GM23338 (cell line): ENCODE data around the gene PKNOX2. TPM values are rescaled to one million over a fixed set of nuclear protein-coding genes. Genes with fewer than 3 reads are reported as not detected.

ENCODE experiments used
- ATAC-seq: fragments of 200-7000 bp; cut with Tn5 transposase; 3 replicates; pipeline ENCODE4 v1.9.1; 2020
- DNase-seq: peaks from one replicate; pipeline ENCODE4 v3.0.0-alpha.2; 2015; ENCODE audit warnings: low spot score
- H2AFZ ChIP-seq: fragments of 200-600 bp; sonication (generic); 2 replicates; pipeline ENCODE4 v1.8.0; 2016; ENCODE audit warnings: antibody characterized with exemption, mild to moderate bottlenecking, moderate library complexity
- H3F3A ChIP-seq: fragments of 200-600 bp; sonication (generic); replicated peaks from 2 replicates; pipeline ENCODE4 v1.8.0; 2017; ENCODE audit warnings: antibody characterized with exemption, mixed run types, low read depth
- H3K27ac ChIP-seq: fragments of 200-600 bp; sonication (generic); 2 replicates; pipeline ENCODE4 v1.6.1; 2016; ENCODE audit warnings: low read depth
- H3K27me3 ChIP-seq: fragments of 200-600 bp; sonication (generic); 2 replicates; pipeline ENCODE4 v1.8.0; 2016; ENCODE audit warnings: mild to moderate bottlenecking, mixed run types, moderate library complexity; ENCODE audit not compliant: insufficient read depth
- H3K36me3 ChIP-seq: fragments of 200-600 bp; sonication (generic); 2 replicates; pipeline ENCODE4 v1.8.0; 2016; ENCODE audit warnings: mild to moderate bottlenecking; ENCODE audit not compliant: insufficient read depth
- H3K4me1 ChIP-seq: fragments of 200-600 bp; sonication (generic); 2 replicates; pipeline ENCODE4 v1.8.0; 2016; ENCODE audit warnings: mild to moderate bottlenecking, moderate library complexity; ENCODE audit not compliant: insufficient read depth
- H3K4me2 ChIP-seq: fragments of 200-600 bp; sonication (generic); 2 replicates; pipeline ENCODE4 v1.7.1; 2017; ENCODE audit warnings: mixed run types
- H3K4me3 ChIP-seq: fragments of 200-600 bp; sonication (generic); 2 replicates; pipeline ENCODE4 v1.6.1; 2016; ENCODE audit warnings: mixed run types
- H3K79me2 ChIP-seq: fragments of 200-600 bp; sonication (generic); replicated peaks from 2 replicates; pipeline ENCODE4 v1.8.0; 2017; ENCODE audit warnings: mild to moderate bottlenecking; ENCODE audit not compliant: insufficient read depth
- H3K9me2 ChIP-seq: fragments of 200-600 bp; sonication (generic); 2 replicates; pipeline ENCODE4 v1.8.0; 2017; ENCODE audit not compliant: insufficient read depth
- H4K20me1 ChIP-seq: fragments of 200-600 bp; sonication (generic); replicated peaks from 2 replicates; pipeline ENCODE4 v1.8.0; 2017; ENCODE audit warnings: mild to moderate bottlenecking; ENCODE audit not compliant: insufficient read depth
- H3K27ac Mint-ChIP-seq: 2 replicates; pipeline ENCODE4 v1.8.0; 2020; ENCODE audit warnings: inconsistent platforms, mild to moderate bottlenecking, moderate library complexity, mixed read lengths
- H3K27me3 Mint-ChIP-seq: 3 replicates; pipeline ENCODE4 v1.8.0; 2022; ENCODE audit warnings: low read depth, mild to moderate bottlenecking, moderate library complexity, mixed read lengths, inconsistent platforms; ENCODE audit not compliant: insufficient read depth, poor library complexity
- H3K36me3 Mint-ChIP-seq: 3 replicates; pipeline ENCODE4 v1.8.0; 2021; ENCODE audit warnings: low read depth, mild to moderate bottlenecking, inconsistent platforms, moderate library complexity, mixed read lengths
- H3K4me1 Mint-ChIP-seq: 3 replicates; pipeline ENCODE4 v1.8.0; 2020; ENCODE audit warnings: mild to moderate bottlenecking, inconsistent platforms, mixed read lengths
- H3K4me3 Mint-ChIP-seq: 3 replicates; pipeline ENCODE4 v1.8.0; 2021; ENCODE audit warnings: moderate library complexity, mild to moderate bottlenecking, inconsistent platforms, mixed read lengths
- H3K9me3 Mint-ChIP-seq: 3 replicates; pipeline ENCODE4 v1.8.0; 2020; ENCODE audit warnings: moderate library complexity, mild to moderate bottlenecking, inconsistent platforms, mixed read lengths
- CREB1 ChIP-seq: fragments of 250-450 bp; sonication (Bioruptor Pico); IDR thresholded peaks from 2 replicates; pipeline ENCODE4 v1.5.0; 2020; ENCODE audit warnings: low read depth, mild to moderate bottlenecking, moderate library complexity
- ETS1 ChIP-seq: IDR thresholded peaks from 2 replicates; pipeline ENCODE4 v1.6.1; 2016; ENCODE audit warnings: antibody characterized with exemption
- EZH2 ChIP-seq: fragments of 200-600 bp; sonication (generic); IDR thresholded peaks from one replicate; pipeline ENCODE4 v1.8.0; 2017; ENCODE audit warnings: antibody characterized with exemption, mild to moderate bottlenecking, low read depth; ENCODE audit not compliant: unreplicated experiment
- EZH2phosphoT487 ChIP-seq: fragments of 200-600 bp; sonication (generic); IDR thresholded peaks from one replicate; pipeline ENCODE4 v1.8.1; 2018; ENCODE audit warnings: antibody characterized with exemption; ENCODE audit not compliant: unreplicated experiment
- JUNB ChIP-seq: IDR thresholded peaks from one replicate; pipeline ENCODE4 v1.6.1; 2016; ENCODE audit warnings: antibody characterized with exemption; ENCODE audit not compliant: unreplicated experiment
- REST ChIP-seq: IDR thresholded peaks from one replicate; pipeline ENCODE4 v1.6.1; 2018; ENCODE audit warnings: antibody characterized with exemption; ENCODE audit not compliant: unreplicated experiment
- ZNF114 ChIP-seq: fragments of 250-450 bp; sonication (Bioruptor Pico); IDR thresholded peaks from 2 replicates; pipeline ENCODE4 v1.5.0; 2020; ENCODE audit warnings: mild to moderate bottlenecking, moderate library complexity
- ZNF331 ChIP-seq: fragments of 250-450 bp; sonication (Bioruptor Pico); IDR thresholded peaks from 2 replicates; pipeline ENCODE4 v1.5.0; 2020; ENCODE audit warnings: low read depth, mild to moderate bottlenecking, moderate library complexity
- polyA plus RNA-seq: library from polyadenylated mRNA; unstranded; fragments of >200 nt; fragmentation: Nextera tagmentation; extraction: Ambion mirVana; gene quantifications from 2 replicates; pipeline ENCODE4 v1.2.1, GENCODE V29; 2016
- total RNA-seq: library from RNA; depleted of rRNA; stranded (reverse); fragments of >200 nt; shearing (Covaris generic); gene quantifications from 2 replicates; pipeline ENCODE4 v1.2.3, GENCODE V29; 2014

Gene PKNOX2
- total and polyA plus RNA-seq, 2 experiments from 2014 or later = 0.42 to 0.83 TPM

GRCh38 chr11:125292100-125292499 is 127.5 kb downstream of the PKNOX2 start (continued):
- TF ChIP-seq REST (no peak), EZH2 (no peak), ETS1 (no peak), JUNB (no peak), CREB1 (CRISPR knock-in tag) (no peak), EZH2phosphoT487 (no peak), ZNF114 (no peak)

- Mint-ChIP-seq H3K4me3 (no peak overlapping the region), H3K4me1 (peaks cover 5% of the 10 kb centered on the region), H3K9me3 (no peaks in the 10 kb centered on the region), H3K27ac (no peak overlapping the region), H3K27me3 (peaks cover 6% of the 10 kb centered on the region), H3K36me3 (no peaks in the 10 kb centered on the region)
- H4K20me1 ChIP-seq = no peaks in the 10 kb centered on the region
- H3K36me3 ChIP-seq = no peaks in the 10 kb centered on the region
- no peak overlapping the region for H3K4me2 ChIP-seq
- no peak overlapping the region for H2AFZ ChIP-seq
- TF ChIP-seq ZNF114 (no peak), JUNB (no peak), REST (no peak), ZNF331 (CRISPR knock-in tag) (no peak), EZH2 (no peak), CREB1 (CRISPR knock-in tag) (no peak)
- H3K27me3 ChIP-seq = no peaks in the 10 kb centered on the region
- ATAC-seq (no peak), DNase-seq (no peak)
- H3K4me3 ChIP-seq = no peak overlapping the region
- no peaks in the 10 kb centered on the region for H3K9me2 ChIP-seq
- H3K79me2 ChIP-seq = no peaks in the 10 kb centered on the region
- H3K27ac ChIP-seq = no peak overlapping the region
- H3F3A ChIP-seq = no peaks in the 10 kb centered on the region
- H3K4me1 ChIP-seq = no peaks in the 10 kb centered on the region
These were observed 129.0 kb downstream of the PKNOX2 start for GRCh38 chr11:125293596-125293995.
